Stimulated activated CD8-positive, alpha-beta memory T cell treated with anti-CD3 and anti-CD28 coated beads, Interleukin-2, amount 100 ng/mL, for 48 hours (primary cell): ENCODE data around the gene LRMDA.
"Not testable (repeated sequence)": the region's sequence is repeated elsewhere in the genome, so short reads cannot be mapped to it uniquely, and the experiment has no call there.

Source experiments
- DNase-seq, 2 donors: peaks; one replicate each; pipeline ENCODE4 v3.0.0-alpha.2; 2020; ENCODE audit warnings: low read depth in 2 of 2

LRMDA gene

GRCh38 chr10:76119515-76119914 lies 688.1 kb downstream of the LRMDA start:
- DNase-seq, result no peak

GRCh38 chr10:76122056-76122455 lies 690.6 kb downstream of the LRMDA start:
- DNase-seq, result no peak

DNA sequence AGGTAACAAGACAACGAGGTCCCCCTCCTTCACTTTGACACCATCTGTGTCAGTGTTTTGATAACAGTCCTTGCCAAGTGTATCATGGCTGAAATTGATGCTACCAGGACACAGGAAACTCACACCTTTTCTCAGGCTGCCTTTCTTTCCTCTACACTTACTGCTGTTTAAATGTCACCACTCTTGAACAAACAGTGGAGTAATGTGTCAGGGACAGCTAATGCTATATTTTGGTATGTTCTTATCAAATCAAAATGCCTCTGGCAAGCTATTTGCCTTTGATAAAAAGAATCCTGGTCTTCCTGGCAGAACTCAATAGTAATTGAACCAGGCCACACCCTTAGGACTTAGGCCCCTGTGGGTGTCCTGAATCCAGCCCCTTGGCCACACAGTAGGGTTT lies 692.9 kb downstream of the LRMDA start:
- no peak for DNase-seq

GRCh38 chr10:76125900-76126299 lies 694.5 kb downstream of the LRMDA start:
- no peak for DNase-seq

DNA sequence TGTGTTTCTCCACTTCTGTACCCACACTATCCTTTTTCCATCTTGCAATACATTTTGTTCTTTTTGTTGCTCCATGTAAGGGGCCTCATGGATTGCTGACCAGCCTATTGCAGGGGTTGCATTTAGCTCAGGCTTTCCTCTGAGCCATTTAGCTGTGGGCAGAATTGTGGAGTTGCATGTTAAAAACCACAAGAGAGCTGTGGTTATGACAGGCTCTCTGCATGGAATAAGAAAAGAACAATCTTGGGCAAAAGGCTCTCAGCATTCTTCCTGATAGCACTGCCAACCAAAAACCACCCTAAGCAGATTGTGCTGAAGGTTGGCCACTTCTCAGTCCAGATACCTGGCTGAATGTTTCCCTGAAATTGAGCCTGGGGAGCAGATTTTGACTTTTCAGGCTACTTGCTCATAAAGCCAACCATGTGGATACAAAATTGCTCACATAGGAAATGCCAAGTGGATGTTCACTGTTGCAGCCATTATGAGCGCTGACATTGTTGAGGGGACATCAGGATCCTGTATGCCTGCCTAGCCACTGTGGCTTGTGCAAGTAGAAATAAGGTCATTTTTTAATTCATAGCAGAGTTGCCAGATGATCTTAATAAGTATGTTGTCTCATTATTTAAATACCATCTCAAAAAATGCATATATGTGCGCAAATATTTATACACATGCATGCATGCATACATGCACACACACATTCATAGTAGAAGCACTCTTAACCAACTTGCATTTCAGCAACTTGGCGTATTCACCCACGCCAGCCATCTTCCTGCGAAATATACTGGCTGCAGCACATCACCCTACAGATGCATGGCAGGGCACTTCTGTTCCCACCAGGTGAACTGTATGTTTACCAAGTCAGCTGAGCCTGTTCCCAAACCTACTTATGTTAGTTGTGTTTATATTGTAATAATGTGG lies 695.4 kb downstream of the LRMDA start:
- no peak for DNase-seq

- no peak for DNase-seq
Measured at GRCh38 chr10:76127984-76128589, 696.7 kb downstream of the LRMDA start.

DNA sequence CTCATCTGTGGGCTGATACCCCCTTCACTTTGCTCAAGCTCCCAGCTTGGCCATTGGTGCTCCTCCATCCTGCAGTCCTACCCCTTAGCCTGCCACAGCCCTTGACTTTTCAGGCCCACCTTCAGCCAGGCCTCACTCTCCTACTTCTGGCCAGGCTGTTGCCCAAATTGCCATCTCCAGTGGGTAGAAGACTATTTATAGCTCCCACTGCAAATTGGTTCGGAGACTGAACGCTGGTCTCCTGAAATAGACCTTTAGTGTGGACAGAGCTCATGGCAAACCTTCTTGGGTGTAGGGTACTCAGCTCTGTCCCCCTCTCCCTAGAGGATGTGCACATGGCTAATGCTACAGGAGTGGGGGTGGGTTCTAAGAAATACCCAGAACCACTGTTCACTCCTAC lies 697.8 kb downstream of the LRMDA start:
- DNase-seq, result no peak

DNA sequence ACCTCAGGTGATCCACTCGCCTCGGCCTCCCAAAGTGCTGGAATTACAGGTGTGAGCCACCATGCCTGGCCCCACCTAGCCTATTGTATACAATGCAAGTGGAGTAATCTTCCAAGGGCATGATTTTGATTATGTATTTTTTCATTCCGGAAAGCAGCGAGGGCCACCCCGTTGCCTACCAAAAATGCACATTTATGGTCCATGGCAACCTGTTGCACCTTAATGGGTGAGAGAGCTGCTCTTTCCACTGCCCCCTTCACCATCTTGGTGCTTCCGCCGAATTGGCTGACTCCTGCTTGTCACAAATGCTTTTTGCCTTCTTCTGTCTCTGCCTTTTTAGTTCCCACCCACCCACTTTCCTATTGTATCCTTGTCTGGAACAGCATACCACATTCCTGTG lies 699.5 kb downstream of the LRMDA start:
- no peak for DNase-seq

DNA sequence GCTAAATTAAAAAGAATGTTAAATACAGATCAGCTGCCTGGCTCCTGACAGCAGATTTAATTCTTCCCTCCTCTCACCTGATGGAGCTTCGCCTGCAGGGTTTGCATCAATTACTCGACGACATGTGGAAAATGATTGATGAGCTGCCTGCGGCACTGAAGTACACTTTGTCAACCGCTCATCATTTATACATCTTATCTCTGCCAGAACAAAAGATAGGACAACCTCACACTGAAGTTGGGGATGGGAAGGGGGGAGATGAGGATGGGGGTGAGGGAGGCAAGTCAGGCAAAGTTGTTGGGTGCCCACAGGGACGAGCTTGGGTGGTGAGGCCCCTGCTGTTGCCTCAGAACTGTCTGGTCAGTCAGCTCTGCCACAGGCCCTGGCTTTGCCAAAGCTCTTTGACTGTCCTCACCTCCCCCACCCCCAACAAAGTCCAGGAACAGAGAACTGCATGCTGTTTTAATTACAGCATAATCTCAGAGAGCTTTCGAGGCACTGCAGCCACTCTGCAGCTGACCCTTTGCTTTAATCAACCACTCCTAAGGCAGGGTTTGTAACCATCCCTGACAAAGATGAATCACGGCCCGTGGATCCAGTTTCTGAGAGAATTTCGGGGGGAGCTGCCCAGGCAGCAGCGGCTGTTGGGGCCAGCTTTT lies 702.3 kb downstream of the LRMDA start:
- no peak for DNase-seq

DNA sequence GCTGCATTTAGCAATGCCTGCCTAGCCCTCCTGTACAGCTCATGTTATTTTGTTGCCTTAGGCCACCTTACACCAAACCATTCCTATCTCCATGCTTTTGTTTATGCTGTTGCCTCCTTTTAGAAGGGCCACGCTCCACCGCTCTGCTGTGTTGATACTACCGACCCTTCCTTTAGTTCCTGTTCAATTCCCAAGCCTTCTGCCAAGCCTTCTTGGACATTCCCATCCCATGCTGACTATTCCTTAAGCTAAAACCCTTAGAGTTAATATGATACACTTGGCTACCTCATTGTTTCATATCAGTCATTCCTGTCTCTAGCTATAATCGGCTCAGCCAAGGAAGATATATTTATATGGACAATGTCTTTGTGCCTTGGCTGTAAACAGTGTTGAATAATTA lies 705.5 kb downstream of the LRMDA start:
- DNase-seq, result no peak

- no peak for DNase-seq
Measured at GRCh38 chr10:76138286-76138685, 706.9 kb downstream of the LRMDA start.

DNA sequence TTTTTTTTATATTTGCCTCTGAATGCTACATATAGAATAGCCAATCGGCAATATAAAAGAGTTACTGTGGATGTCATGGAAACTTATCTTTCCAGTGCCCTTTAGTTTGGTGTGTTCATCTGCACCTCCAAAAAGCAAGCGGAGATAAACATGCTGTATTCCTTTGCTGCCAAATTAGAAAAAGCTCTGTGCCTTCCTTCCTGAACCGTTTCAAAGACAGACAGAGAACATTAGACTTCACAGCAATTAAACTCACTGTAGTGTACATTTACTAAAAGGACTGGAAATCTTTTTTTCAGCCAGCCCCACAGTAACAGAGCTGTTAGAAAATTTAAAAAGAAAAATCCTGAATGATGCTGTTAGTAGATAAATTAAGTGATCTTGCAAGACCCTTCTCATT lies 707.5 kb downstream of the LRMDA start:
- DNase-seq, result no peak

DNA sequence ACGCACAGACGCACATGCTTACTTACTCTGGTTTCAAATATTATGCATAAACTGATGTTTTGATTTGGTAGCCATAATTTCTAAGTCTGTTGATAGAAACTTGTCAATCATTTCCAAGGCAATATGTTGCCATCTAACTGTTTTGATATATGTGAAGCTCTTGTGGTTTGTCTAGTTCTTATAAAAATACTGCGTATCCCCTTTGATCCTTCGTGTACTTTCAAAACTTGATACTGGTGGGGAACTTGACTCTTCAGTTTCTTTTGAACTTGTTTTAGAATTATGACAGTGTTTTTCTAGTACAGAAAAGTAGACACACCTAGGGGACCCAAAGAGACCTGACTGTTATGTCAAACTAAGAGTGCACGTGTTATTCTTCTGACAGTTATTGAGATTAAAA lies 708.0 kb downstream of the LRMDA start:
- no peak for DNase-seq

DNA sequence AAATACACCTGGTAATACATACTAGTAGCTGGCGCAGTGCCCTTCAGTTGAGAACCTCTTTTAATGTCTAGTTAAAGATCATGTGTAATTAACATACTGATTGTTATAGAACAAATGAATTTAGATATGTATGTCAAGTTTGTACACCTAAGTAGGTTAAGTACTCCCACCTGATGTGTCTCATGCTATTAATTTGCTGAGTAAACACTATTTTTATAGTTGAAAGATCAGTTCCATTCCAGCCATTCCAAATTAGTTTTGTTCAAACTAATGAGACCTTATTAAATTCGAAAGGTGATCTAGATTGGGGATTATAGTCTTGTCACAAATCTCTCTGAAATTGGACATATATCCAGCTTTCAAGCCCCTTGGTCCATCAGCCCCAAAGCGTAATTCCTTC lies 710.0 kb downstream of the LRMDA start:
- DNase-seq, result no peak

DNA sequence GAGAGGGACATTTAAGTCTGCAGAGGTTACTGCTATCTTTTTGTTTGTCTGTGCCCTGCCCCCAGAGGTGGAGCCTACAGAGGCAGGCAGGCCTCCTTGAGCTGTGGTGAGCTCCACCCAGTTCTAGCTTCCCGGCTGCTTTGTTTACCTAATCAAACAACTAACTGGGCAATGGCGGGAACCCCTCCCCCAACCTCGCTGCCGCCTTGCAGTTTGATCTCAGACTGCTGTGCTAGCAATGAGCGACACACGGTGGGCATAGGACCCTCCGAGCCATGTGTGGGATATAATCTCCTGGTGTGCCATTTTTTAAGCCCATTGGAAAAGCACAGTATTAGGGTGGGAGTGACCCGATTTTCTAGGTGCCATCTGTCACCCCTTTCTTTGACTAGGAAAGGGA lies 716.8 kb downstream of the LRMDA start:
- DNase-seq, result not testable (repeated sequence)

DNA sequence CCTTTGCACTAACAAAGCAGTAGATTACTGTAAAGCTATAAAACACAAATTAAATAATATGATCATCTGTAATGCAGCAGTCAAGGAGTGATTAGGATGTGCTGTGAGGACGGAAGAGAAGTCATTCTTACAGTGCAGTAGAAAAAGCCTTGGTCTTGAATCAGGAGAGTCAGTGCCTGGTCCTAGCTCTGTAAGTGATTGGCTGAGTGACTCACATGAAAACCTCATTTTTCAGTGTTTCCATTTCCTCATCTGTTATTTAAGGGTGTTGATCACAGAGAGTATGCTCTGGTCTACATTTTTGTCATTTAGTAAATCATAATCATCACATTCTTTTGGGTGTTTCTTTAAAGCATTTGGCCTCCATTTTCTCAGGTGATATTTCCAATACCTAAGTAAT lies 717.8 kb downstream of the LRMDA start:
- no peak for DNase-seq

GRCh38 chr10:76149602-76150138 lies 718.2 kb downstream of the LRMDA start:
- DNase-seq, result no peak

- DNase-seq, result no peak
Measured at GRCh38 chr10:76150139-76150875, 718.9 kb downstream of the LRMDA start.

DNA sequence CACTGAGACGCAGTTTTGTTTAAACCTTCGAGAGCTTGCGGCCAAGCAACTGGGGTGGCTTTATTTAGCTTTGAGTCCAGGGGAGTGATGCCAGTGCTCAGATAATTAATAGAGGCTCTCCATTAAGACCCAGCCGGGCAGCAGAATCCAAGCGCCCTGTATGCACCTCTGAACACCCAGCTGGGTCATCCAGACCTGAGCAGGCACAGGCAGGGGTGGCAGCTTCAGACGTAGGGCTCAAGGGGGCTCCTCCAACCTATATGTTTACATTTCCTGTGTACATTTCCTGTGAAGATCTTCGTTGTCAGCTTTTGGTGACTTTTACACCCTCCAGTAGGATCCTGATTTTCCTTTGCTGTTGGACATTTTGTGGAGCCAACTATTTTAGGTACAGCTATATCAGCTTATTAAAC lies 719.5 kb downstream of the LRMDA start:
- DNase-seq, result no peak

DNA sequence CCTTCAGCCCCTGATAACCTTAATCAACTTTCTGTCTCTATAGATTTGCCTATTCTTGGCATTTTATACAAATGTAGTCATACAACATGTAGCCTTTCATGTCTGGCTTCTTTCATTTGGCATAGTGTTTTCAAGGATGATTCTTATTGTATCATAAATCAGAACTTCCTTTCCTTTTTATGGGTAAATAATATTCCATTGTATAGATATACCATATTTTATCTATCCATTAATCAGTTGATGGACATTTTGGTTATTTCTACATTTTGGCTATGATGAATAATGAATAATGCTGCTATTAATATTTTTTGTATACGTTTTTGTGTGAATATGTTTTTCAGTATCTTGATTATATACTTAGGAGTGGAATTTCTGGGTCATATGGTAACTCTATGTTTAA lies 720.8 kb downstream of the LRMDA start:
- DNase-seq, result no peak

DNA sequence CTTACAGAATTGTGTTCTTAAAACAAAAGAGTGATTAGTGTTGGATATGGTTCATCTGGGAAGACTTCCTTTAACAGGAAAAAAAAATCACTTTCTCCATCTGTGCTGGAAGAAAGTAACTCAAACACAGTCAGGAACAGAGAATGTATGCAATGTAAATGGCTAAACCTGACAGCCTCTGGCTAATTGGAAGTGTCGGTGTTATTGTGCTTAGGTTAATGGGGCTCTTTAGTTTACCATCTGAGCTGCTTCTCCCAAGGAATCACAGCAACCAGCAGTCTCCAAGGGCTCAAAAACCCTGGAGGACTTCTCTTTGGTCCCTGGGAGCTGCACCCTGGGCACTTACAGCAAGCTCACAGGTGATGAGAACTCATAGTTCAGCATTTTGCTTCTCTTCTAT lies 724.5 kb downstream of the LRMDA start:
- no peak for DNase-seq
